HL-60 (cell line): ENCODE measurements around the gene OSM.

Experiments used
- DNase-seq, 2 experiments: peaks; one replicate each; pipeline ENCODE4 v3.0.0-alpha.2; 2010 to 2020; ENCODE audit warnings: low read depth in 1 of 2, low spot score in 1 of 2
- H3K27ac ChIP-seq: fragments of 250-450 bp; sonication (Bioruptor Pico); replicated peaks from 2 replicates; pipeline ENCODE4 v1.5.1; 2020; ENCODE audit warnings: mild to moderate bottlenecking, moderate library complexity
- H3K27me3 ChIP-seq: fragments of 250-450 bp; sonication (Bioruptor Pico); 2 replicates; pipeline ENCODE4 v1.5.1; 2021; ENCODE audit warnings: mild to moderate bottlenecking, moderate library complexity; ENCODE audit not compliant: insufficient read depth, poor library complexity, severe bottlenecking
- H3K4me3 ChIP-seq: replicated peaks from 2 replicates; pipeline ENCODE4 v1.5.1; 2011; ENCODE audit warnings: mild to moderate bottlenecking, control low read depth, low read length; ENCODE audit not compliant: insufficient read depth
- GABPA ChIP-seq: IDR thresholded peaks from 2 replicates; pipeline ENCODE4 v1.6.1; 2012; ENCODE audit warnings: low read depth
- POLR2AphosphoS5 ChIP-seq: IDR thresholded peaks from 2 replicates; pipeline ENCODE4 v1.6.1; 2012; ENCODE audit warnings: low read depth
- SPI1 ChIP-seq: IDR thresholded peaks from 2 replicates; pipeline ENCODE4 v1.6.1; 2012; ENCODE audit warnings: low read depth, mild to moderate bottlenecking, borderline replicate concordance
- TF ChIP-seq, protein P1 (sequence below): IDR thresholded peaks from one replicate; pipeline ENCODE4 v1.5.1; 2011; ENCODE audit warnings: low read length, control low read depth, inconsistent platforms; ENCODE audit not compliant: insufficient read depth
- TF ChIP-seq, protein P2 (sequence below): IDR thresholded peaks from 2 replicates; pipeline ENCODE4 v1.6.1; 2012; ENCODE audit warnings: low read depth; ENCODE audit not compliant: insufficient replicate concordance

OSM gene

DNA sequence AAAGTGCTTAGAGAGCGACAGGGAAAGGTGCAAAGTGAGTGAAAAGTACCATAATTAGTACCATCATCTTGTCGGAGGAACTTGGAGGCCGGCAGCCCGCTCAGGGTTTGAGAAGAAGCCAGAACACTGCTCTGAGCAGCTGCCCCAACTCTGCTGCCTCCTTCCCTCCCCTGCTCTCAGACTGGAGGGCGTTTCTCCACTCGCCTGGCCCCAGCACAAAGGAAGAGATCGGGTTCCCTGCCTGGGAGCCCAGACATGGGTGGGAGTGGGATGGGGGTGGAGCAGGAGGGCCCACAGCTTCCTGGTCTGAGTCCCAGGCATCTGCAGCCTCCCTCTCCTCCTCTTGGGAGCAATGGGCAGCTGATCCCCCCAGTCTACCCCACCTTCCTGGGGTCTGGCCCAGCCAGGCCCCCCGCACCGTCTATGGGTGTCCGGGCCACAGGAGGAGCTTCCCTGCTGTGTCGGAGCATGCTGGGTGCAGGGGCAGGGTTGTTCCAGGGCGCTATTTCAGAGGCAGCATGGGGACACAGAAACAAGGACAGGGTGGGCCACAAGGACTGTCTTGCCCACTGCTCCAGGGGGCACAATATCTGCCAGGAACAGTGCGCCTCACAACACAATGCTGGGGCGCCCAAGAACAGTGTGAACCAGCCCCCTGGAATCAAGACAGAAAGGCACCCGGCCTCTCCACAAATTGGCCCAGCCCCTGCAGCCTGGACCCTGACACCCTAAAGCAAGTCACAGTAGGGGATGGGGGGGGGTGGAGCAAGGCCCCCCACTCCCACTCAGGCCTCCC lies 24.9 kb downstream of the OSM start:
- H3K27ac ChIP-seq = no peak overlapping the region
- peaks cover 19% of the 10 kb centered on the region for H3K27me3 ChIP-seq
- H3K4me3 ChIP-seq = no peak overlapping the region
- no peak for DNase-seq
- TF ChIP-seq, protein P1, sequence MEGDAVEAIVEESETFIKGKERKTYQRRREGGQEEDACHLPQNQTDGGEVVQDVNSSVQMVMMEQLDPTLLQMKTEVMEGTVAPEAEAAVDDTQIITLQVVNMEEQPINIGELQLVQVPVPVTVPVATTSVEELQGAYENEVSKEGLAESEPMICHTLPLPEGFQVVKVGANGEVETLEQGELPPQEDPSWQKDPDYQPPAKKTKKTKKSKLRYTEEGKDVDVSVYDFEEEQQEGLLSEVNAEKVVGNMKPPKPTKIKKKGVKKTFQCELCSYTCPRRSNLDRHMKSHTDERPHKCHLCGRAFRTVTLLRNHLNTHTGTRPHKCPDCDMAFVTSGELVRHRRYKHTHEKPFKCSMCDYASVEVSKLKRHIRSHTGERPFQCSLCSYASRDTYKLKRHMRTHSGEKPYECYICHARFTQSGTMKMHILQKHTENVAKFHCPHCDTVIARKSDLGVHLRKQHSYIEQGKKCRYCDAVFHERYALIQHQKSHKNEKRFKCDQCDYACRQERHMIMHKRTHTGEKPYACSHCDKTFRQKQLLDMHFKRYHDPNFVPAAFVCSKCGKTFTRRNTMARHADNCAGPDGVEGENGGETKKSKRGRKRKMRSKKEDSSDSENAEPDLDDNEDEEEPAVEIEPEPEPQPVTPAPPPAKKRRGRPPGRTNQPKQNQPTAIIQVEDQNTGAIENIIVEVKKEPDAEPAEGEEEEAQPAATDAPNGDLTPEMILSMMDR = no peak
- TF ChIP-seq POLR2AphosphoS5 (no peak), SPI1 (no peak), GABPA (no peak)
- TF ChIP-seq, protein P2, sequence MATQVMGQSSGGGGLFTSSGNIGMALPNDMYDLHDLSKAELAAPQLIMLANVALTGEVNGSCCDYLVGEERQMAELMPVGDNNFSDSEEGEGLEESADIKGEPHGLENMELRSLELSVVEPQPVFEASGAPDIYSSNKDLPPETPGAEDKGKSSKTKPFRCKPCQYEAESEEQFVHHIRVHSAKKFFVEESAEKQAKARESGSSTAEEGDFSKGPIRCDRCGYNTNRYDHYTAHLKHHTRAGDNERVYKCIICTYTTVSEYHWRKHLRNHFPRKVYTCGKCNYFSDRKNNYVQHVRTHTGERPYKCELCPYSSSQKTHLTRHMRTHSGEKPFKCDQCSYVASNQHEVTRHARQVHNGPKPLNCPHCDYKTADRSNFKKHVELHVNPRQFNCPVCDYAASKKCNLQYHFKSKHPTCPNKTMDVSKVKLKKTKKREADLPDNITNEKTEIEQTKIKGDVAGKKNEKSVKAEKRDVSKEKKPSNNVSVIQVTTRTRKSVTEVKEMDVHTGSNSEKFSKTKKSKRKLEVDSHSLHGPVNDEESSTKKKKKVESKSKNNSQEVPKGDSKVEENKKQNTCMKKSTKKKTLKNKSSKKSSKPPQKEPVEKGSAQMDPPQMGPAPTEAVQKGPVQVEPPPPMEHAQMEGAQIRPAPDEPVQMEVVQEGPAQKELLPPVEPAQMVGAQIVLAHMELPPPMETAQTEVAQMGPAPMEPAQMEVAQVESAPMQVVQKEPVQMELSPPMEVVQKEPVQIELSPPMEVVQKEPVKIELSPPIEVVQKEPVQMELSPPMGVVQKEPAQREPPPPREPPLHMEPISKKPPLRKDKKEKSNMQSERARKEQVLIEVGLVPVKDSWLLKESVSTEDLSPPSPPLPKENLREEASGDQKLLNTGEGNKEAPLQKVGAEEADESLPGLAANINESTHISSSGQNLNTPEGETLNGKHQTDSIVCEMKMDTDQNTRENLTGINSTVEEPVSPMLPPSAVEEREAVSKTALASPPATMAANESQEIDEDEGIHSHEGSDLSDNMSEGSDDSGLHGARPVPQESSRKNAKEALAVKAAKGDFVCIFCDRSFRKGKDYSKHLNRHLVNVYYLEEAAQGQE = no peak

DNA sequence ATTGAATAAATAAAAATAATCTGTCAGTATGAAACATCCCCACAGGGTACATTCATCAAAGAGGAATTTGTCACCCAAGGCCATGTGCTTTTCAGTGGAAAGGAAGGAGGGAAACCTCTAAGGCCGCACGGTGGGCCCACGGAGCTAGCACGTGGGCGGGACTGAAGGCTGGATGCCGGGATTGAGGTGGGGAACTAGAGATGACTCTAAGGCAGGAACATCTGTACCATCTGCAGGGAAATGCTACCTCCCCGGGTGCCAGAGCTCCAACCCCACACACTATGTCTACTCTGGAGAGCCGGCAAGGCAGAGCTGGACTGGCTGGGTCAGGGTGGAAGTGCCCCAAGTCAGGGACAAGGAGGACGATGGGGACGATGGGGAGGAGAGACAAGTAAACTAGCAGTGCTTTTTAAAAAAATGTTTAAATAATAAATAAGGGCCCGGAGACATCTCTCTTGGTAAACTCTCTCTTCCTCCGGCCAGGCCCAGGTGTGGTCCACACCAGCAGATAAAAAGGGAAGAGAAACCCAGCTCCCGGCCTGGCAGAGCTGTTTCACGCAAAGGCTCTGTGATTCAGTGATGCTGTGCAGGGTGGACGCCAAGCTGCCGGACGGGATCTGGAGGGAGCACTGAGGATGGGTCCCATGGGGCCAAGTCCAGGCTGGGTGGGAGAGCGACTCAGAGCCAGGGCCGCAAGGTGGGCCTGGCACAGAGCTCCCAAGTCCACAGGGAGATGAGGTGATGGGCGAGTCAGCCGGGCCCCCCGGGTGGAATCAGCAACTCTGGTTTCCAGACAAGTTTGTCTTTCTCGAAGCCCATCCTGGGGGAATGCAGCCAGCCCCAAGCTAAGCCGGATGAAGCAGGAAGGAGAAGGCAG lies 25.9 kb downstream of the OSM start:
- H3K27ac ChIP-seq = no peak overlapping the region
- no peak for DNase-seq
- no peak overlapping the region for H3K4me3 ChIP-seq
- H3K27me3 ChIP-seq = peaks cover 13% of the 10 kb centered on the region
- no peak for TF ChIP-seq POLR2AphosphoS5
- TF ChIP-seq, protein P2 = no peak
- no peak for TF ChIP-seq GABPA
- TF ChIP-seq SPI1 = no peak
- TF ChIP-seq, protein P1 = no peak

DNA sequence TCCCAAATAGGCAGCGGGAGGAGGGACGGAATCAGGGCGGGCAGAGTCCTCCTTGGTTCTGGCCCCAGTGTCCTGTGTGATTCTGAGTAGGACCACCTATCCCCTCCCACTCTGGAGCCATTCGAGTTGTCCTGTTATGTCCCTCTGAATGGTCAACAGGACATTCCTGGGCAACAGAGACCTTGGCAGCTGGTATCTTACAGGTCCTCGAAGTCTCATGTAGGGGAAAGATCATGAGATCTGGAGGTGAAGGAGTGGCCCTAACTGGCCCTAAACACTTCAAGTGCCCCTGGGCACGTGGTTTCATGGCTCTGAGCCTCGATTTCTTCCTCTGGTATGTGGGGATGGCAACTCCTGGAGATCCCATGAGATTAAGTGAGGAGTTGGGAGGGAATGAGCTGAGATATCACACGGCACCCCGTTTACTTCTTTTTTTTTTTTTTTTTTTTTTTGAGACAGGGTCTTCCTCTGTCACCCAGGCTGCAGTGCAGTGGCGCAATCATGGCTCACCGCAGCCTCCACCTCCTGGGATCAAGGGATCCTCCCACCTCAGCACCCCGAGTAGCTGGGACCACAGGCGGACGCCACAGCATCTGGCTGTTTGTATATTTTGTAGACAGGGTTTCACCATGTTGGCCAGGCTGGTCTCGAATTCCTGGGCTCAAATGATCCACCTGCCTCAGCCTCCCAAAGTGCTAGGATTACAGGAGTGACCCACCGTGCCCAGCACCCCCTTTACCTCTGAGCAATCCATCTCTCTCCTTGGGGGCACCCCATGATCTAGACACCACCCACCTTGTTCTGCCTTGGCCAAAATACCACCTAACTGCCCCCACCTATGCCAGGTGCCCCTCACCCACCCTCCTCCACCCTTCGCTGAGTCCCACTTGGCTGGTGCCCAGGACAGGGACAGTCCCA lies 26.9 kb downstream of the OSM start:
- Histone ChIP-seq H3K4me3 (no peak overlapping the region), H3K27ac (no peak overlapping the region), H3K27me3 (peaks cover 6% of the 10 kb centered on the region)
- TF ChIP-seq SPI1 (no peak), GABPA (no peak), POLR2AphosphoS5 (no peak)
- TF ChIP-seq, protein P2 = no peak
- TF ChIP-seq, protein P1 = no peak
- peak in 1 of 2 experiments; percentile 31 for DNase-seq
